ENCODE data around the gene SNRK. TPM values are rescaled to one million over a fixed set of nuclear protein-coding genes. Genes with fewer than 3 reads are reported as not detected.

The SNRK gene
- total and polyA plus RNA-seq, 2 of the 13 experiments (the other 11 are each of a cell fraction or from before 2014, with no cell fraction given) = 11.4 to 16.1 TPM

DNA sequence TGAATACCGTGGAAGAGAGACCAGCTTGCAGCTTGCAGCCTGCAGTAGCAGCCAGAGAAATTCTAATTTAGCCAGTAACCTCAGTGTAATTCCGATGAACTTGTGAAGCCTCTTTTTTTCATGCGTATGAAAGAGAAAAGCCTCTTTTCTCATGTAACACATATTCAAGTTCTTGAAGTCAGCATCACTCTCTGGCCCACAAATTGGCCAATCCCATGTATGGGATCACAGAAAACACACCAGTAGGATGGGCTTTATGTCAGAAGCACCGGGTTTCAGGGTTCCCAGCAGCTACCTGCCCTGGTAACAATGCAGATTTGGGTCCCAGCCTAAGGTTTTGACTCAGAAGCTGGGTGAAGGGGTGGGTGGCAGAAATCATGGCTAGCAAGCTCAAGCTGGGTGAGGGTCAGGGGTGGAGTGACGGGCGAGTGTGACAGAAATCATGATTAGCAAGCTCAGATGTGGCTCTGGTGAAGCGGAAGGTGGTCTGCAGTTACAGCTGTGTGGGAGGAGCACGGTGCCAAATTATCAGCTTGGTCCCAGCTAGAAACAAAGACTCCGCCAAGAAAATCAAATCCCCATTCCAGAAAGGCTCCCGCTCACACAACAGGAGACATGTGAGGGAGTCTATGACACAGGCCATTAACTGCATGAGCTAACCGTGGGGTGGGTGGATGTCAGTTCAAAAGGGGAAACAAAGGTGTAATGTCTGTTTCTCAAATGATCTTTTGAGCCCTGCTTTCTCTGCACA is 86.6 kb downstream of the SNRK start:
- POLR2A ChIA-PET = no interaction called here
- intact Hi-C loops (cut with micrococcal nuclease; ENCODE audit: unreplicated experiment) (no loop called here), in situ Hi-C loops (cut with HindIII; ENCODE audit: extremely low pct_ligation_motif_present, low pct_unique_long_range_greater_than_20kb) (no loop called here)
- no peak for TF ChIP-seq ELF1 (CRISPR knock-in tag; IDR thresholded peaks at IDR 0.05)
- TF ChIP-seq XRCC5 (optimal IDR thresholded peaks at IDR 0.05; ENCODE audit: low read length) = no peak
- no peak for TF ChIP-seq TBX3 (IDR thresholded peaks at IDR 0.05; ENCODE audit: borderline replicate concordance)
- no peak for TF ChIP-seq PHB2 (IDR thresholded peaks at IDR 0.05; ENCODE audit: partially characterized antibody)
- no peak for TF ChIP-seq CEBPG (CRISPR knock-in tag; IDR thresholded peaks at IDR 0.05)
- TF ChIP-seq ZNF770 (CRISPR knock-in tag; IDR thresholded peaks at IDR 0.05) = no peak
- TF ChIP-seq NPAS2 (CRISPR knock-in tag; IDR thresholded peaks at IDR 0.05; ENCODE audit: borderline replicate concordance) = no peak
- H4K20me1 ChIP-seq (ENCODE audit: insufficient read depth, low read length) = no peaks in the 10 kb centered on the region
- no peak for FAIRE-seq
- BruUV-seq (replicated peaks) = no TSS peak
- H3K27ac ChIP-seq (ENCODE audit: extremely low read length, insufficient read depth, low read length) = no peak overlapping the region
- no peaks in the 10 kb centered on the region for H3K27me3 ChIP-seq (ENCODE audit: control insufficient read depth in 1 of 2, insufficient read depth in 2 of 2, low read length in 2 of 2)
- no peak overlapping the region for H3K9ac ChIP-seq (ENCODE audit: insufficient read depth, low read depth, low read length)
- no peak for ATAC-seq
- H3K4me3 ChIP-seq (replicated peaks in 1 of 3; ENCODE audit: insufficient read depth in 1 of 3, low read depth in 2 of 3, low read length in 3 of 3) = no peak overlapping the region
- H3K79me2 ChIP-seq (ENCODE audit: insufficient read depth, low read length) = no peaks in the 10 kb centered on the region
- DNase-seq (ENCODE audit: low spot score) = no peak
- H3K36me3 ChIP-seq (replicated peaks in 1 of 2; ENCODE audit: control insufficient read depth in 1 of 2, insufficient read depth in 2 of 2, low read length in 2 of 2) = no peaks in the 10 kb centered on the region
- 81% methylated on average over 11 of the region's 11 CpGs for WGBS (ENCODE audit: low lambda C conversion rate)
- no peak overlapping the region for H3K4me2 ChIP-seq (ENCODE audit: low read depth, low read length)
- H2AFZ ChIP-seq (ENCODE audit: low read length) = no peak overlapping the region
- no peaks in the 10 kb centered on the region; the same call in 1 of the 2 replicates for H3K4me1 ChIP-seq (ENCODE audit: insufficient read depth, low read length)
- no peaks in the 10 kb centered on the region for H3K9me3 ChIP-seq (ENCODE audit: low read length)
- CTCF ChIA-PET (ENCODE audit: low intra/inter-chr PET ratio, low total read pairs) = no interaction called here

Measured in HepG2 (cell line).